Body of pancreas (tissue), 4 donors: ENCODE results near the gene KRT83. TPM values are rescaled to one million over a fixed set of nuclear protein-coding genes. Genes with fewer than 3 reads are reported as not detected.
"Not testable (repeated sequence)": the region's sequence is repeated elsewhere in the genome, so short reads cannot be mapped to it uniquely, and the experiment has no call there.

Experiments
- ATAC-seq: fragments of 150-250 bp; one replicate; pipeline ENCODE4 v1.9.1; 2016
- DNase-seq, 4 donors: peaks; one replicate each; pipeline ENCODE4 v3.0.0-alpha.2; 2019
- H3K27ac ChIP-seq, 4 donors: fragments of 200-600 bp; sonication (generic); 1 replicate in 3 of 4; 2 replicates in 1 of 4; pipeline versions ENCODE4 v1.5.1 to v1.6.1; 2016 to 2019; ENCODE audit warnings: mild to moderate bottlenecking in 1 of 4, mixed read lengths in 1 of 4, moderate library complexity in 1 of 4
- H3K27me3 ChIP-seq, 2 donors: fragments of 200-600 bp; sonication (generic); one replicate each; pipeline ENCODE4 v1.6.0; 2016; ENCODE audit warnings: mild to moderate bottlenecking in 1 of 2
- H3K36me3 ChIP-seq, 2 donors: fragments of 200-600 bp; sonication (generic); replicated peaks in 1 of 2; 2 replicates each; pipeline ENCODE4 v1.5.1; 2016; ENCODE audit warnings: low read depth in 2 of 2; ENCODE audit not compliant: insufficient read depth in 1 of 2
- H3K4me1 ChIP-seq: fragments of 200-600 bp; sonication (generic); one replicate; pipeline ENCODE4 v1.6.0; 2016
- H3K4me3 ChIP-seq, 2 donors: fragments of 200-600 bp; sonication (generic); 1 replicate in 1 of 2; 2 replicates in 1 of 2; pipeline ENCODE4 v1.5.1; 2016 to 2019
- H3K9me3 ChIP-seq, 3 donors: fragments of 200-600 bp; sonication (generic); 1 replicate in 2 of 3; 2 replicates in 1 of 3; pipeline ENCODE4 v1.5.1; 2016
- CTCF ChIP-seq, 7 experiments: fragments of 450-650 bp in 4 of 7; fragments of 200-600 bp in 3 of 7; sonication (generic) in 3 of 7; IDR thresholded peaks; one replicate each; pipeline ENCODE4 v1.5.1; 2016 to 2019; ENCODE audit warnings: antibody characterized with exemption in 7 of 7
- POLR2A ChIP-seq, 3 donors: fragments of 450-650 bp; IDR thresholded peaks; one replicate each; pipeline ENCODE4 v1.6.1; 2016; ENCODE audit warnings: antibody characterized with exemption in 3 of 3, mild to moderate bottlenecking in 2 of 3
- WGBS, 2 donors: methylation state at CpG; one replicate each; pipeline ENCODE4 v1.1.5; 2017; 5-methylcytosine and 5-hydroxymethylcytosine counted together
- intact Hi-C: fragments of 100-400 bp; cut with DNase I; formaldehyde crosslinking; loops from one replicate; pipeline ENCODE4 v1.15.1; 2023
- total RNA-seq, 2 donors: library from RNA; depleted of rRNA; stranded (reverse); fragments of >200 nt; gene quantifications; one replicate each; pipeline ENCODE4 v1.1.0, GENCODE V29; 2016

Gene KRT83
- total RNA-seq, 2 donors from 2014 or later, result not detected

- intact Hi-C loops, result no loop called here
- Histone ChIP-seq H3K27ac (no peak within 1 kb of the TSS), H3K4me1 (no peaks in the 10 kb centered on the region), H3K36me3 (no peaks in the 10 kb centered on the region), H3K9me3 (no peaks in the 10 kb centered on the region), H3K4me3 (no peak within 1 kb of the TSS), H3K27me3 (no peaks in the 10 kb centered on the region)
- ATAC-seq, result no peak
- TF ChIP-seq CTCF (IDR thresholded peaks at IDR 0.05) (no peak), POLR2A (IDR thresholded peaks at IDR 0.05) (no peak)
- 59 to 68% methylated on average over 15 of the region's 32 CpGs for WGBS, 2 donors
- DNase-seq, result no peak
Observed at GRCh38 chr12:52291267-52291935, 29.8 kb downstream of the KRT83 start, which contains the start of gene KRT81. Gene KRT81, minus strand, starts transcription at chr12:52291534. Its CDS starts 69 bp downstream, at chr12:52291465.

- intact Hi-C loops, ATAC-seq, H3K36me3 ChIP-seq, DNase-seq, H3K4me3 ChIP-seq, H3K4me1 ChIP-seq, H3K27me3 ChIP-seq, H3K9me3 ChIP-seq, H3K27ac ChIP-seq: not testable (repeated sequence)
- no CpG with 5 or more reads among the region's 5 CpGs for WGBS, 2 donors
Observed at GRCh38 chr12:52290483-52291134, 30.6 kb downstream of the KRT83 start.

GRCh38 chr12:52287816-52288805 is 33.1 kb downstream of the KRT83 start:
- ATAC-seq, H3K4me1 ChIP-seq, H3K4me3 ChIP-seq, H3K9me3 ChIP-seq, H3K27ac ChIP-seq, H3K27me3 ChIP-seq, intact Hi-C loops, H3K36me3 ChIP-seq, DNase-seq: not testable (repeated sequence)
- WGBS, 2 donors, result 80 to 89% methylated on average over 14 to 17 of the region's 17 CpGs

- H3K27ac ChIP-seq, ATAC-seq, H3K9me3 ChIP-seq, H3K4me3 ChIP-seq, intact Hi-C loops, H3K36me3 ChIP-seq, H3K27me3 ChIP-seq, DNase-seq, H3K4me1 ChIP-seq: not testable (repeated sequence)
- WGBS, 2 donors, result 86 to 91% methylated on average over 15 to 18 of the region's 21 CpGs
- peak in 1 of 7 experiments; percentile 6 for TF ChIP-seq CTCF (IDR thresholded peaks at IDR 0.05)
Observed at GRCh38 chr12:52286857-52287785, 34.1 kb downstream of the KRT83 start.

- Histone ChIP-seq H3K9me3 (no peaks in the 10 kb centered on the region), H3K27me3 (no peaks in the 10 kb centered on the region), H3K4me3 (no peak overlapping the region), H3K4me1 (peaks cover 4% of the 10 kb centered on the region), H3K27ac (no peak overlapping the region), H3K36me3 (no peaks in the 10 kb centered on the region)
- WGBS, 2 donors, result 75 to 87% methylated on average over 7 to 20 of the region's 24 CpGs
- ATAC-seq (no peak), DNase-seq (no peak)
- TF ChIP-seq CTCF (IDR thresholded peaks at IDR 0.05) (no peak), POLR2A (IDR thresholded peaks at IDR 0.05) (no peak)
- intact Hi-C loops, result no loop called here
Observed at GRCh38 chr12:52285851-52286530, 35.2 kb downstream of the KRT83 start.
